Measurements from ENCODE around the gene NRXN3. TPM values are rescaled to one million over a fixed set of nuclear protein-coding genes. Genes with fewer than 3 reads are reported as not detected.
"Not testable (repeated sequence)": the region's sequence is repeated elsewhere in the genome, so short reads cannot be mapped to it uniquely, and the experiment has no call there.

The NRXN3 gene
- total RNA-seq, 1 experiment from 2014 or later, result not detected

GRCh38 chr14:78524766-78525165 lies 354.6 kb downstream of the NRXN3 start:
- no peak overlapping the region for H3K27ac Mint-ChIP-seq (ENCODE audit: unreplicated experiment)
- no TSS peak for BruUV-seq (replicated peaks)
- H3K4me1 Mint-ChIP-seq (ENCODE audit: low read depth, unreplicated experiment), result no peaks in the 10 kb centered on the region
- intact Hi-C loops (cut with micrococcal nuclease; ENCODE audit: unreplicated experiment), result no loop called here
- CTCF ChIA-PET, result no interaction called here
- H3K36me3 Mint-ChIP-seq (ENCODE audit: insufficient read depth, unreplicated experiment), result no peaks in the 10 kb centered on the region
- no peak overlapping the region for H3K4me3 Mint-ChIP-seq (ENCODE audit: low read depth, unreplicated experiment)
- TF ChIP-seq CTCF (IDR thresholded peaks at IDR 0.05; ENCODE audit: unreplicated experiment), result no peak
- peaks cover 2% of the 10 kb centered on the region for H3K9me3 Mint-ChIP-seq (ENCODE audit: low read depth, unreplicated experiment)
- no peaks in the 10 kb centered on the region for H3K27me3 Mint-ChIP-seq (ENCODE audit: unreplicated experiment)
- DNase-seq, result no peak

- H3K27me3 Mint-ChIP-seq (ENCODE audit: unreplicated experiment), result no peaks in the 10 kb centered on the region
- no TSS peak for BruUV-seq (replicated peaks)
These were observed 359.9 kb downstream of the NRXN3 start for GRCh38 chr14:78530078-78530477.

GRCh38 chr14:78534141-78534540 lies 364.0 kb downstream of the NRXN3 start:
- no peak overlapping the region for H3K4me3 Mint-ChIP-seq (ENCODE audit: low read depth, unreplicated experiment)
- H3K27ac Mint-ChIP-seq (ENCODE audit: unreplicated experiment), result no peak overlapping the region
- no peak for DNase-seq
- no peaks in the 10 kb centered on the region for H3K4me1 Mint-ChIP-seq (ENCODE audit: low read depth, unreplicated experiment)
- BruUV-seq (replicated peaks), result no TSS peak
- no peaks in the 10 kb centered on the region for H3K27me3 Mint-ChIP-seq (ENCODE audit: unreplicated experiment)
- no peak for TF ChIP-seq CTCF (IDR thresholded peaks at IDR 0.05; ENCODE audit: unreplicated experiment)
- no peaks in the 10 kb centered on the region for H3K36me3 Mint-ChIP-seq (ENCODE audit: insufficient read depth, unreplicated experiment)
- H3K9me3 Mint-ChIP-seq (ENCODE audit: low read depth, unreplicated experiment), result peaks cover 4% of the 10 kb centered on the region
- CTCF ChIA-PET, result no interaction called here
- intact Hi-C loops (cut with micrococcal nuclease; ENCODE audit: unreplicated experiment), result no loop called here

More at GRCh38 chr14:78530078-78530477, 359.9 kb downstream of the NRXN3 start:
- CTCF ChIA-PET, result no interaction called here
- H3K4me1 Mint-ChIP-seq (ENCODE audit: low read depth, unreplicated experiment), result no peaks in the 10 kb centered on the region
- H3K36me3 Mint-ChIP-seq (ENCODE audit: insufficient read depth, unreplicated experiment), result no peaks in the 10 kb centered on the region
- peaks cover 4% of the 10 kb centered on the region for H3K9me3 Mint-ChIP-seq (ENCODE audit: low read depth, unreplicated experiment)
- intact Hi-C loops (cut with micrococcal nuclease; ENCODE audit: unreplicated experiment), result no loop called here
- peak; percentile 23 for DNase-seq
- H3K4me3 Mint-ChIP-seq (ENCODE audit: low read depth, unreplicated experiment), result no peak overlapping the region
- no peak for TF ChIP-seq CTCF (IDR thresholded peaks at IDR 0.05; ENCODE audit: unreplicated experiment)
- H3K27ac Mint-ChIP-seq (ENCODE audit: unreplicated experiment), result no peak overlapping the region

GRCh38 chr14:78535041-78535440 lies 364.9 kb downstream of the NRXN3 start:
- no peak overlapping the region for H3K27ac Mint-ChIP-seq (ENCODE audit: unreplicated experiment)
- H3K4me3 Mint-ChIP-seq (ENCODE audit: low read depth, unreplicated experiment), result no peak overlapping the region
- no peaks in the 10 kb centered on the region for H3K36me3 Mint-ChIP-seq (ENCODE audit: insufficient read depth, unreplicated experiment)
- CTCF ChIA-PET, result no interaction called here
- DNase-seq, result no peak
- intact Hi-C loops (cut with micrococcal nuclease; ENCODE audit: unreplicated experiment), result no loop called here
- peaks cover 7% of the 10 kb centered on the region for H3K9me3 Mint-ChIP-seq (ENCODE audit: low read depth, unreplicated experiment)
- BruUV-seq (replicated peaks), result no TSS peak
- no peaks in the 10 kb centered on the region for H3K27me3 Mint-ChIP-seq (ENCODE audit: unreplicated experiment)
- TF ChIP-seq CTCF (IDR thresholded peaks at IDR 0.05; ENCODE audit: unreplicated experiment), result no peak
- H3K4me1 Mint-ChIP-seq (ENCODE audit: low read depth, unreplicated experiment), result no peaks in the 10 kb centered on the region

GRCh38 chr14:78541788-78542187 lies 371.6 kb downstream of the NRXN3 start:
- CTCF ChIA-PET; H3K9me3 Mint-ChIP-seq (ENCODE audit: low read depth, unreplicated experiment); H3K36me3 Mint-ChIP-seq (ENCODE audit: insufficient read depth, unreplicated experiment); intact Hi-C loops (cut with micrococcal nuclease; ENCODE audit: unreplicated experiment); H3K27ac Mint-ChIP-seq (ENCODE audit: unreplicated experiment); DNase-seq; H3K27me3 Mint-ChIP-seq (ENCODE audit: unreplicated experiment); H3K4me1 Mint-ChIP-seq (ENCODE audit: low read depth, unreplicated experiment); H3K4me3 Mint-ChIP-seq (ENCODE audit: low read depth, unreplicated experiment); BruUV-seq (replicated peaks): not testable (repeated sequence)
